HG03378 (cell line): ENCODE data around the gene CPPED1.
"Not testable (repeated sequence)": the region's sequence is repeated elsewhere in the genome, so short reads cannot be mapped to it uniquely, and the experiment has no call there.

Experiments
- ATAC-seq: cut with Tn5 transposase; IDR thresholded peaks from one replicate; pipeline ENCODE4 v1.9.1; 2021; ENCODE audit warnings: mild to moderate bottlenecking, moderate library complexity; ENCODE audit not compliant: unreplicated experiment

The CPPED1 gene

GRCh38 chr16:12803203-12804093, at the start of gene CPPED1:
Gene CPPED1 (minus strand): TSS chr16:12803887. CDS start chr16:12803776, 111 bp downstream.
- ATAC-seq, result peak; percentile 84

- ATAC-seq, result no peak
Measured at GRCh38 chr16:12850186-12850585, 46.5 kb upstream of the CPPED1 start.

- no peak for ATAC-seq
Measured at GRCh38 chr16:12846592-12846991, 42.9 kb upstream of the CPPED1 start.

GRCh38 chr16:12845282-12845681, 41.6 kb upstream of the CPPED1 start:
- no peak for ATAC-seq

GRCh38 chr16:12837756-12838155, 34.1 kb upstream of the CPPED1 start:
- ATAC-seq, result no peak

- ATAC-seq, result no peak
Measured at GRCh38 chr16:12837291-12837690, 33.6 kb upstream of the CPPED1 start.

GRCh38 chr16:12833926-12834325, 30.2 kb upstream of the CPPED1 start:
- ATAC-seq, result no peak

- no peak for ATAC-seq
Measured at GRCh38 chr16:12829096-12829888, 25.6 kb upstream of the CPPED1 start.

- no peak for ATAC-seq
Measured at GRCh38 chr16:12828206-12828605, 24.5 kb upstream of the CPPED1 start.

GRCh38 chr16:12826559-12826958, 22.9 kb upstream of the CPPED1 start:
- no peak for ATAC-seq

GRCh38 chr16:12819126-12820117, 15.7 kb upstream of the CPPED1 start:
- no peak for ATAC-seq

GRCh38 chr16:12818326-12818725, 14.6 kb upstream of the CPPED1 start:
- no peak for ATAC-seq

GRCh38 chr16:12816791-12817214, 13.1 kb upstream of the CPPED1 start:
- ATAC-seq, result not testable (repeated sequence)

- ATAC-seq, result no peak
Measured at GRCh38 chr16:12815361-12815760, 11.7 kb upstream of the CPPED1 start.

- not testable (repeated sequence) for ATAC-seq
Measured at GRCh38 chr16:12813734-12814133, 10.0 kb upstream of the CPPED1 start.

- ATAC-seq, result not testable (repeated sequence)
Measured at GRCh38 chr16:12813321-12813720, 9.6 kb upstream of the CPPED1 start.

- no peak for ATAC-seq
Measured at GRCh38 chr16:12811441-12812383, 8.0 kb upstream of the CPPED1 start.

- no peak for ATAC-seq
Measured at GRCh38 chr16:12805066-12805465, 1.4 kb upstream of the CPPED1 start.

- ATAC-seq, result no peak
Measured at GRCh38 chr16:12804395-12804794, 708 bp upstream of the CPPED1 start.
